Uterus (tissue), 4 donors: ENCODE data around the gene SLC31A2. TPM values are rescaled to one million over a fixed set of nuclear protein-coding genes. Genes with fewer than 3 reads are reported as not detected.

Source experiments
- DNase-seq, 2 donors: peaks; one replicate each; pipeline ENCODE4 v3.0.0-alpha.2; 2019 to 2020
- H3K27ac ChIP-seq, 2 donors: fragments of 200-600 bp; sonication (generic); 1 replicate in 1 of 2; 2 replicates in 1 of 2; pipeline ENCODE4 v1.5.1; 2016 to 2018
- H3K27me3 ChIP-seq, 2 donors: fragments of 200-600 bp; sonication (generic); one replicate each; pipeline ENCODE4 v1.5.1; 2018 to 2019; ENCODE audit warnings: control low read depth in 1 of 2
- H3K36me3 ChIP-seq, 2 donors: fragments of 200-600 bp; sonication (generic); one replicate each; pipeline ENCODE4 v1.5.1; 2019; ENCODE audit warnings: control low read depth in 1 of 2
- H3K4me1 ChIP-seq, 2 donors: fragments of 200-600 bp; sonication (generic); one replicate each; pipeline ENCODE4 v1.5.1; 2018 to 2019; ENCODE audit warnings: control low read depth in 1 of 2
- H3K4me3 ChIP-seq, 2 donors: fragments of 200-600 bp; sonication (generic); 1 replicate in 1 of 2; 2 replicates in 1 of 2; pipeline ENCODE4 v1.5.1; 2018 to 2019; ENCODE audit warnings: mild to moderate bottlenecking in 1 of 2
- H3K9me3 ChIP-seq, 2 donors: fragments of 200-600 bp; sonication (generic); one replicate each; pipeline ENCODE4 v1.5.1; 2019; ENCODE audit warnings: control low read depth in 1 of 2
- POLR2A ChIP-seq, 2 donors: fragments of 450-650 bp; IDR thresholded peaks; one replicate each; pipeline ENCODE4 v1.6.1; 2016; ENCODE audit warnings: antibody characterized with exemption in 2 of 2, mild to moderate bottlenecking in 1 of 2, moderate library complexity in 1 of 2
- intact Hi-C: fragments of 100-400 bp; cut with DNase I; formaldehyde crosslinking; loops from one replicate; pipeline ENCODE4 v1.15.1; 2023; ENCODE audit warnings: low total_unique reads
- total RNA-seq, 4 donors: library from RNA; depleted of rRNA in 3 of 4; stranded (reverse); fragments of >200 nt in 3 of 4; gene quantifications; one replicate each; pipeline versions ENCODE4 v1.1.0 to v1.2.4, GENCODE V29; 2014 to 2023
- TF ChIP-seq, protein P1 (sequence below), 4 experiments: fragments of 200-600 bp in 2 of 4; fragments of 450-650 bp in 2 of 4; sonication (generic) in 2 of 4; IDR thresholded peaks; one replicate each; pipeline ENCODE4 v1.5.1; 2016 to 2019; ENCODE audit warnings: antibody characterized with exemption in 4 of 4, mild to moderate bottlenecking in 2 of 4, moderate library complexity in 1 of 4
- donor health status: DM: yes; HTN: yes; CAD: no.

The SLC31A2 gene
- total RNA-seq, 4 donors from 2014 or later = 3.0 to 20.0 (median 7.4) TPM

- H3K36me3 ChIP-seq = no peaks in the 10 kb centered on the region
- intact Hi-C loops = no loop called here
- no peak overlapping the region for H3K27ac ChIP-seq
- no peak overlapping the region for H3K4me3 ChIP-seq
- no peaks in the 10 kb centered on the region for H3K27me3 ChIP-seq
- no peaks in the 10 kb centered on the region for H3K4me1 ChIP-seq
- H3K9me3 ChIP-seq = no peaks in the 10 kb centered on the region
- TF ChIP-seq, protein P1, sequence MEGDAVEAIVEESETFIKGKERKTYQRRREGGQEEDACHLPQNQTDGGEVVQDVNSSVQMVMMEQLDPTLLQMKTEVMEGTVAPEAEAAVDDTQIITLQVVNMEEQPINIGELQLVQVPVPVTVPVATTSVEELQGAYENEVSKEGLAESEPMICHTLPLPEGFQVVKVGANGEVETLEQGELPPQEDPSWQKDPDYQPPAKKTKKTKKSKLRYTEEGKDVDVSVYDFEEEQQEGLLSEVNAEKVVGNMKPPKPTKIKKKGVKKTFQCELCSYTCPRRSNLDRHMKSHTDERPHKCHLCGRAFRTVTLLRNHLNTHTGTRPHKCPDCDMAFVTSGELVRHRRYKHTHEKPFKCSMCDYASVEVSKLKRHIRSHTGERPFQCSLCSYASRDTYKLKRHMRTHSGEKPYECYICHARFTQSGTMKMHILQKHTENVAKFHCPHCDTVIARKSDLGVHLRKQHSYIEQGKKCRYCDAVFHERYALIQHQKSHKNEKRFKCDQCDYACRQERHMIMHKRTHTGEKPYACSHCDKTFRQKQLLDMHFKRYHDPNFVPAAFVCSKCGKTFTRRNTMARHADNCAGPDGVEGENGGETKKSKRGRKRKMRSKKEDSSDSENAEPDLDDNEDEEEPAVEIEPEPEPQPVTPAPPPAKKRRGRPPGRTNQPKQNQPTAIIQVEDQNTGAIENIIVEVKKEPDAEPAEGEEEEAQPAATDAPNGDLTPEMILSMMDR (IDR thresholded peaks at IDR 0.05) = no peak
- no peak for TF ChIP-seq POLR2A (IDR thresholded peaks at IDR 0.05)
- DNase-seq = no peak
Measured at GRCh38 chr9:113125386-113126035, 25.3 kb upstream of the SLC31A2 start.

- intact Hi-C loops = no loop called here
- no peak for TF ChIP-seq POLR2A (IDR thresholded peaks at IDR 0.05)
- TF ChIP-seq, protein P1 (IDR thresholded peaks at IDR 0.05) = no peak
- Histone ChIP-seq H3K4me1 (no peaks in the 10 kb centered on the region), H3K36me3 (no peaks in the 10 kb centered on the region), H3K27me3 (no peaks in the 10 kb centered on the region), H3K4me3 (no peak overlapping the region), H3K27ac (no peak overlapping the region), H3K9me3 (no peaks in the 10 kb centered on the region)
- DNase-seq = no peak
Measured at GRCh38 chr9:113129466-113129865, 21.3 kb upstream of the SLC31A2 start.

- no peaks in the 10 kb centered on the region for H3K36me3 ChIP-seq
- TF ChIP-seq POLR2A (IDR thresholded peaks at IDR 0.05) = no peak
- TF ChIP-seq, protein P1 (IDR thresholded peaks at IDR 0.05) = no peak
- H3K4me1 ChIP-seq = no peaks in the 10 kb centered on the region
- H3K27me3 ChIP-seq = no peaks in the 10 kb centered on the region
- intact Hi-C loops = no loop called here
- H3K4me3 ChIP-seq = no peak overlapping the region
- no peak for DNase-seq
- H3K9me3 ChIP-seq = no peaks in the 10 kb centered on the region
- no peak overlapping the region for H3K27ac ChIP-seq
Measured at GRCh38 chr9:113129884-113130283, 20.9 kb upstream of the SLC31A2 start.

DNA sequence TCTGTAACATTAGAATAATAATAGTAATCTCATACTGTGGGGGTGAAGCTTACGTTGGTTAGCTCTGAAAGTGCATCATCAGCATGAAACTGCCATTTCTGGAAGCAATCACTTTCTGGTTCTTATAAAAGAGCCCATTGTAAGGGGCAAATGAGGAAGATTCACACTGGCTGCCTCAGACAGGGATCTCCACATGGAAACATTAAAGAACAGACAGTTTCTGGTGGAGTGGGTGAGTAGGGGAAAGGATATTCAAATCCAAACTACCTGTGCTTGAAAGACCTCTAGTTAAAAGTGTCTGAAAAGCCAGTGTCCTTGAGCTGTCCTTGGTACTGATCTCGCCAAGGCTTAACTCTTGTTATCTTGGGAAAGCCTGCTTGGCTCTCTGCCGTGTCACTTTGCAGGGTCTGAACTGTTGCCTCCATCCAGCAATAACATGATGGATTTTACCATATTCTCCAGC is 19.1 kb upstream of the SLC31A2 start:
- intact Hi-C loops = no loop called here
- DNase-seq = no peak
- Histone ChIP-seq H3K27me3 (no peaks in the 10 kb centered on the region), H3K27ac (no peak overlapping the region), H3K9me3 (no peaks in the 10 kb centered on the region), H3K4me3 (no peak overlapping the region), H3K4me1 (no peaks in the 10 kb centered on the region), H3K36me3 (no peaks in the 10 kb centered on the region)
- TF ChIP-seq, protein P1 (IDR thresholded peaks at IDR 0.05) = no peak
- no peak for TF ChIP-seq POLR2A (IDR thresholded peaks at IDR 0.05)

DNA sequence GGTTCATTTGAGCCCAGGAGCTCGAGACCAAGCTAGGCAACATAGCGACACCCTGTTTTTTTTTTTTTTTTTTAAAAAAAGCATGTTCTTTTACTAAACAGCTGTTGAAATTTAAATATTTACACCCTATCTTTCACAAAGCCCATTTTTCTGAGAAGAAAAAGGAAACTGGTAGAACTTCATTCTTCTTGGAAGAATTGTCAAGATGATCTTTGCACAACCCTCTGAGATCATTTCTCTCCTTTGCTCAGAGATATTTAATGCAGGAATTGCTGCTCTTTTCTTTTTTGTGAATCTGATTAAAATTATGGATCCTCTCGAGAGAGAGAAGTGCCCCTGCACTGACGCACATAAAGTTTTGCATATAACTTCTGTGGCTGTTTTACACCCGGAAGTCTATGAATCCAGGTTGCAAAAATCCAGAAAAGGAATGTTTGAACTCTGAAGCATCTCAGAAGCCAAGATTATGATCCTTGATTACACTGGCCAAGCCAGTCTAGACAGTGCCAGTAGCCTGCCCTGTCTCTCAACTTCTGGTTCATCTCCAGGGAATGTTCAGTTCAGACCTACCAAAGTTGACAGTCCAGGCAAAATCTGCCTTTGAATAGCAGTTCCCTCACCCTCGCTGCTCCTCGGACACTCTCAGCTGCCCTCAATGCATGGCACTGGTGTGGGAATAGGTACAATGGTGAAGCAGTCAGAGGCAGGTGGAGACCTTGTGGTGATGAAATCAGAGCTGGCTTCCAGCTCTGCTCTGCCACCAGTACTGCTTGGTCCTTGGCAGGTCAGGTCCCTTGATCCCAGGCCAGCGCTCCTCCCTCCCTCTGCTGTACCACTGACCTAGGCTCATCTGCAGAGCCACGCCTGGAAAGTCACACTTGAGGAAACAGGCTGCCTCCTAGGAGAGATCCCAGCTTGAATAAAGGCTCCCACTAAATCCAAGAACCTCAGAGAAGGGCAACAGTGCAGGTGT is 13.3 kb upstream of the SLC31A2 start:
- Histone ChIP-seq H3K27me3 (no peaks in the 10 kb centered on the region), H3K4me1 (no peaks in the 10 kb centered on the region), H3K36me3 (no peaks in the 10 kb centered on the region), H3K4me3 (no peak overlapping the region), H3K9me3 (no peaks in the 10 kb centered on the region), H3K27ac (no peak overlapping the region)
- DNase-seq = no peak
- TF ChIP-seq, protein P1 (IDR thresholded peaks at IDR 0.05) = no peak
- TF ChIP-seq POLR2A (IDR thresholded peaks at IDR 0.05) = no peak
- intact Hi-C loops = no loop called here
